ENCODE results near the gene AGBL4. TPM values are rescaled to one million over a fixed set of nuclear protein-coding genes. Genes with fewer than 3 reads are reported as not detected.

AGBL4 gene
- total and polyA plus RNA-seq, 2 of the 4 experiments (the other 2 are of a cell fraction): not detected

DNA sequence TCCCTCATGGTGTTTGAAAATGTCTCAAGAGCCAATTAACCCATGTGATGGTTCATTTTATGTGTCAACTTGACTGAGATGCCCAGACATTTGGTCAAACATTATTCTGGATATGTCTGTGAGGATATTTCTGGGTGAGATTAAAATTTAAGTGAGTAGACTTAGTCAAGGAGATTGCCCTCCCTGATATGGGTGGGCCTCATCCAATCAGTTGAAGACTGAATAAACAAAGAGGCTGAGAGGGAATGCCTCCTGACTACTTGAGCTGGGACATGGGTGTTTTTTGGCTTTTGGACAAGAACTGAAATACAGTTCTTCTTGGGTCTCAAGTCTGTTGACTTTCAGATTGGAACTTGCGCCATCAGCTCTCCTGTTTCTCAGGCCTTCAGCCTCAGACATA lies 1462.3 kb downstream of the AGBL4 start:
- Histone ChIP-seq H3K4ac (ENCODE audit: low read depth, low read length) (no peak overlapping the region), H3K27me3 (ENCODE audit: control insufficient read depth, insufficient read depth, low read length) (no peaks in the 10 kb centered on the region), H3K9me3 (ENCODE audit: control insufficient read depth, insufficient read depth, low read length) (no peaks in the 10 kb centered on the region), H2BK5ac (ENCODE audit: low read depth, low read length, poor library complexity, severe bottlenecking) (no peak overlapping the region), H3K4me3 (ENCODE audit: insufficient read depth, low read depth, low read length) (no peak overlapping the region), H2BK120ac (ENCODE audit: low read depth, low read length) (no peak overlapping the region), H4K91ac (ENCODE audit: insufficient read depth, low read depth, low read length) (no peak overlapping the region), H3K36me3 (ENCODE audit: control insufficient read depth, insufficient read depth, low read length) (no peaks in the 10 kb centered on the region), H2AK9ac (replicated peaks; ENCODE audit: low read depth, low read length, poor library complexity) (no peak overlapping the region), H3K9me1 (ENCODE audit: insufficient read depth, low read length) (no peaks in the 10 kb centered on the region), H3K4me1 (ENCODE audit: control insufficient read depth, insufficient read depth, low read length) (no peaks in the 10 kb centered on the region), H4K5ac (ENCODE audit: low read depth, low read length) (no peak overlapping the region), H3K56ac (ENCODE audit: extremely low read depth, insufficient read depth, low read length) (no peak overlapping the region), H3K23ac (ENCODE audit: low read depth, low read length) (no peak overlapping the region), H2AK5ac (ENCODE audit: low read depth, low read length) (no peak overlapping the region), H3K9ac (ENCODE audit: low read depth, low read length) (no peak overlapping the region), H4K20me1 (ENCODE audit: insufficient read depth, low read length) (no peaks in the 10 kb centered on the region), H4K8ac (ENCODE audit: low read depth in 2 of 2, low read length in 2 of 2) (no peak overlapping the region), H3K27ac (ENCODE audit: insufficient read depth, low read length) (no peak overlapping the region), H3K18ac (ENCODE audit: low read depth, low read length) (no peak overlapping the region), H2BK15ac (ENCODE audit: low read depth, low read length) (no peak overlapping the region), H3K14ac (replicated peaks; ENCODE audit: low read depth, low read length) (no peak overlapping the region), H2BK20ac (ENCODE audit: low read depth, low read length) (no peak overlapping the region), H3K79me1 (ENCODE audit: low read depth in 1 of 2, low read length in 2 of 2) (no peaks in the 10 kb centered on the region), H2AFZ (replicated peaks; ENCODE audit: low read length, poor library complexity) (no peak overlapping the region), H3K4me2 (ENCODE audit: low read depth, low read length) (no peak overlapping the region)
- DNase-seq (no peak), ATAC-seq (ENCODE audit: low read depth) (no peak)
- no TSS peak for BruUV-seq (replicated peaks)
- TF ChIP-seq MAFK (IDR thresholded peaks at IDR 0.05; ENCODE audit: low read depth, low read length): no peak
- no peak for TF ChIP-seq MAZ (IDR thresholded peaks at IDR 0.05; ENCODE audit: borderline replicate concordance, low read depth, low read length)
- TF ChIP-seq MXI1 (IDR thresholded peaks at IDR 0.05; ENCODE audit: borderline replicate concordance, low read depth, low read length): no peak
- TF ChIP-seq CHD1 (IDR thresholded peaks at IDR 0.05; ENCODE audit: low read depth, low read length): no peak
- TF ChIP-seq RCOR1 (IDR thresholded peaks at IDR 0.05; ENCODE audit: insufficient replicate concordance, low read length): no peak
- ChIA-PET CTCF (no interaction called here), POLR2A (ENCODE audit: unreplicated experiment) (no interaction called here)
- dilution Hi-C loops (cut with HindIII; ENCODE audit: low sequenced_read_pairs, unreplicated experiment) (no loop called here), intact Hi-C loops (cut with micrococcal nuclease) (no loop called here), in situ Hi-C loops (cut with MboI; ENCODE audit: low sequenced_read_pairs) (no loop called here)
- WGBS, 2 experiments (ENCODE audit: extremely low coverage in 2 of 2, insufficient read length in 1 of 2): no CpG with 5 or more reads among the region's 1 CpG
